Pons (tissue), 1 donor: Measurements from ENCODE around the gene SDSL.

ENCODE experiments used
- DNase-seq: peaks from one replicate; pipeline ENCODE4 v3.0.0-alpha.2; 2016; ENCODE audit warnings: low spot score

Gene SDSL

GRCh38 chr12:113468365-113469223 is 46.4 kb downstream of the SDSL start:
- no peak for DNase-seq

- no peak for DNase-seq
These were observed 47.2 kb downstream of the SDSL start for GRCh38 chr12:113469224-113469948.

GRCh38 chr12:113469949-113470743 is 48.0 kb downstream of the SDSL start:
- no peak for DNase-seq

- no peak for DNase-seq
These were observed 48.9 kb downstream of the SDSL start for GRCh38 chr12:113470871-113471618.

GRCh38 chr12:113471619-113472171 is 49.5 kb downstream of the SDSL start, which contains the start of gene LHX5:
TSS of gene LHX5 (minus strand) at chr12:113471871. CDS start at chr12:113471498, 373 bp downstream.
- DNase-seq = no peak

GRCh38 chr12:113472191-113473121 is 50.3 kb downstream of the SDSL start:
- no peak for DNase-seq

GRCh38 chr12:113473400-113473799 is 51.2 kb downstream of the SDSL start:
- DNase-seq = no peak

GRCh38 chr12:113473942-113474341 is 51.8 kb downstream of the SDSL start:
- DNase-seq = no peak

- no peak for DNase-seq
These were observed 52.7 kb downstream of the SDSL start for GRCh38 chr12:113474635-113475436.

GRCh38 chr12:113475451-113476175 is 53.4 kb downstream of the SDSL start:
- no peak for DNase-seq

GRCh38 chr12:113476176-113476986 is 54.2 kb downstream of the SDSL start:
- no peak for DNase-seq

- no peak for DNase-seq
These were observed 55.1 kb downstream of the SDSL start for GRCh38 chr12:113477171-113477841.

- no peak for DNase-seq
These were observed 55.6 kb downstream of the SDSL start for GRCh38 chr12:113477842-113478215.

- DNase-seq = no peak
These were observed 56.3 kb downstream of the SDSL start for GRCh38 chr12:113478351-113479011.

- no peak for DNase-seq
These were observed 57.0 kb downstream of the SDSL start for GRCh38 chr12:113479216-113479589.

- DNase-seq = no peak
These were observed 57.6 kb downstream of the SDSL start for GRCh38 chr12:113479590-113480335.
